ENCODE results near the gene VAPA.
"Not testable (repeated sequence)": the region's sequence is repeated elsewhere in the genome, so short reads cannot be mapped to it uniquely, and the experiment has no call there.

DNA sequence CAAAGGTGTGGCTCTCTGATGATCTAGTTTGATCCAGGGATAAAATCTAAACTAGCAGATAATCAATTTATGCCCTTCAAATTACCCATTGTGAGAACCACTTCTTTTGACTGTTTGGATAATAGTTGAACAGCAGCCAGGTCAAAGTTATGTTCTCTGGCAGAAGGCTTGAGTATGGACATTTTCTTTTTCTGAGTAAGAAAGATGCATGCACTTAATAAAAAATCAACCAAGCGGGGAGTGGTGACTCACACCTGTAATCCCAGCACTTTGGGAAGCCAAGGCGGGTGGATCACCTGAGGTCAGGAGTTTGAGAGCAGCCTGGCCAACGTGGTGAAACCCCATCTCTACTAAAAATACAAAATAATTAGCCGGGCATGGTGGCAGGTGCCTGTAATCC, 22.3 kb upstream of the VAPA start:
- TF ChIP-seq POLR2AphosphoS5 (IDR thresholded peaks at IDR 0.05; ENCODE audit: insufficient read depth, low read depth, low read length); GATA2 (IDR thresholded peaks at IDR 0.05; ENCODE audit: insufficient read depth, insufficient read length, low read depth, low read length); POLR2A (IDR thresholded peaks at IDR 0.05; ENCODE audit: low read depth, low read length); EZH2 (IDR thresholded peaks at IDR 0.05; ENCODE audit: borderline replicate concordance, low read depth, low read length, severe bottlenecking): not testable (repeated sequence)
